ENCODE measurements around the gene CFD. TPM values are rescaled to one million over a fixed set of nuclear protein-coding genes. Genes with fewer than 3 reads are reported as not detected.

The CFD gene
- polyA plus RNA-seq, 1 of the 3 experiments (the other 2 are of a cell fraction) = 2.5 TPM

- Histone ChIP-seq H3K27ac (ENCODE audit: low read depth in 2 of 2, low read length in 1 of 2) (no peak overlapping the region), H3K36me3 (replicated peaks in 1 of 2; ENCODE audit: control insufficient read depth in 1 of 2, insufficient read depth in 2 of 2, low read length in 1 of 2) (peaks cover 27 to 32% of the 10 kb centered on the region in 2 experiments), H3F3A (replicated peaks; ENCODE audit: insufficient read depth) (peaks cover 26% of the 10 kb centered on the region), H3K79me2 (ENCODE audit: insufficient read depth) (peaks cover 15% of the 10 kb centered on the region; the same call in 1 of the 2 replicates), H2AFZ (ENCODE audit: low read depth) (no peak overlapping the region), H3K27me3 (ENCODE audit: insufficient read depth) (no peaks in the 10 kb centered on the region), H3K4me1 (ENCODE audit: control insufficient read depth in 1 of 2, insufficient read depth in 2 of 2, low read depth in 1 of 2, low read length in 1 of 2) (no peaks in the 10 kb centered on the region), H3K9me2 (no peaks in the 10 kb centered on the region), H4K20me1 (ENCODE audit: insufficient read depth) (peaks cover 37% of the 10 kb centered on the region), H3K4me3 (ENCODE audit: low read depth in 2 of 2, low read length in 1 of 2) (no peak overlapping the region), H3K9me3 (no peaks in the 10 kb centered on the region), H3K9ac (no peak overlapping the region), H3K4me2 (no peak overlapping the region)
- DNase-seq = no peak
- WGBS (ENCODE audit: low lambda C conversion rate) = 97% methylated on average over 61 of the region's 87 CpGs
- no peak for TF ChIP-seq CTCF (IDR thresholded peaks at IDR 0.05)
- no peak for TF ChIP-seq RFX5 (IDR thresholded peaks at IDR 0.05; ENCODE audit: low read length)
- no peak for TF ChIP-seq TAF1 (IDR thresholded peaks at IDR 0.05; ENCODE audit: borderline replicate concordance, low read depth, low read length)
- TF ChIP-seq CHD2 (IDR thresholded peaks at IDR 0.05; ENCODE audit: low read length, partially characterized antibody) = no peak
- POLR2A ChIA-PET = interaction anchor here (1.5 kb wide), 1 partner anchor 9 kb away, joined by 6 read pairs; no protein-coding TSS in a partner anchor
- CTCF ChIA-PET = no interaction called here
Observed at GRCh38 chr19:813219-814151, 46.0 kb upstream of the CFD start.

GRCh38 chr19:814152-815078, 45.0 kb upstream of the CFD start:
- Histone ChIP-seq H3K4me1 (ENCODE audit: control insufficient read depth in 1 of 2, insufficient read depth in 2 of 2, low read depth in 1 of 2, low read length in 1 of 2) (no peaks in the 10 kb centered on the region), H3K9me2 (no peaks in the 10 kb centered on the region), H3K27me3 (ENCODE audit: insufficient read depth) (no peaks in the 10 kb centered on the region), H3K4me2 (no peak overlapping the region), H3K36me3 (replicated peaks in 1 of 2; ENCODE audit: control insufficient read depth in 1 of 2, insufficient read depth in 2 of 2, low read length in 1 of 2) (peaks cover 19 to 28% of the 10 kb centered on the region in 2 experiments), H4K20me1 (ENCODE audit: insufficient read depth) (peaks cover 27% of the 10 kb centered on the region), H3K9me3 (no peaks in the 10 kb centered on the region), H3K4me3 (ENCODE audit: low read depth in 2 of 2, low read length in 1 of 2) (no peak overlapping the region), H3K9ac (no peak overlapping the region), H3K79me2 (ENCODE audit: insufficient read depth) (peaks cover 5% of the 10 kb centered on the region; the same call in 1 of the 2 replicates), H3F3A (replicated peaks; ENCODE audit: insufficient read depth) (peaks cover 23% of the 10 kb centered on the region), H3K27ac (ENCODE audit: low read depth in 2 of 2, low read length in 1 of 2) (no peak overlapping the region), H2AFZ (ENCODE audit: low read depth) (no peak overlapping the region)
- ChIA-PET POLR2A (interaction anchor here (0.7 to 1.5 kb wide), 2 partner anchors 9 to 12 kb away, joined by 5 to 6 read pairs; no protein-coding TSS in a partner anchor), CTCF (no interaction called here)
- DNase-seq = peak; percentile 55
- no peak for TF ChIP-seq REST (IDR thresholded peaks at IDR 0.05; ENCODE audit: low read depth, low read length)
- no peak for TF ChIP-seq USF2 (IDR thresholded peaks at IDR 0.05; ENCODE audit: borderline replicate concordance, low read depth, low read length)
- TF ChIP-seq POLR2AphosphoS5 (IDR thresholded peaks at IDR 0.05; ENCODE audit: low read depth, low read length) = peak; percentile 19; the same call in 1 of the 2 replicates
- peak; percentile 2; the same call in 1 of the 2 replicates for TF ChIP-seq PBX3 (IDR thresholded peaks at IDR 0.05)
- TF ChIP-seq SIN3A (IDR thresholded peaks at IDR 0.05; ENCODE audit: borderline replicate concordance, low read depth, low read length) = peak; percentile 16; the same call in 1 of the 2 replicates
- TF ChIP-seq IRF3 (IDR thresholded peaks at IDR 0.05; ENCODE audit: low read depth, low read length) = no peak
- WGBS (ENCODE audit: low lambda C conversion rate) = 94% methylated on average over 28 of the region's 49 CpGs

Measured in SK-N-SH (cell line).